ENCODE measurements around the gene RNASEH1. TPM values are rescaled to one million over a fixed set of nuclear protein-coding genes. Genes with fewer than 3 reads are reported as not detected.

The RNASEH1 gene
- total and polyA plus RNA-seq, 3 experiments from 2014 or later, result 34.4 to 38.1 (median 36.5) TPM

DNA sequence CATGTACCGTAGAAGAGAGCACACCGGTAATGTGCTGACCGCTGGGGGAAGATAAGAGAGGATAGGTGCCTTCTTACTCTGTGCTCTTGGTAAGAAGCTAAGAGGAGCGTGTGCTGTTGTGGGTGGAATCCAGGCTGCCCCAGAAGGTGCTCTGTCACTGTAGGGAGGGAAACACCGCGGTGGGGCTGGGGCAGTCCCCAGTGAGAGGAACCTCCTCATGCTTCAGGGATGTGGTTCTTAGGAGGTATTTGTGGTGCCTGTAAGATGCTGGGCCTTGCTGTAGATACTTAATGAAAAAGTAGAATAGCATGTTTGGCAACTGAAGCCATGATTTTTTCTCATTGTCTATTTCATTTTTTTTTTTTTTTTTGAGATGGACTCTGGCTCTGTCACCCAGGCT is 37.9 kb upstream of the RNASEH1 start:
- no peak overlapping the region for H3K27ac Mint-ChIP-seq
- Histone ChIP-seq H3K27ac (ENCODE audit: low read depth, low read length) (no peak overlapping the region), H3K27me3 (ENCODE audit: insufficient read depth, low read length, poor library complexity, severe bottlenecking) (no peaks in the 10 kb centered on the region), H3K4me3 (ENCODE audit: low read length) (no peak overlapping the region), H3K9me3 (ENCODE audit: low read length) (no peaks in the 10 kb centered on the region), H3K36me3 (ENCODE audit: insufficient read depth, low read length) (no peaks in the 10 kb centered on the region), H3K4me1 (ENCODE audit: insufficient read depth, low read length) (no peaks in the 10 kb centered on the region)
- H3K9me3 Mint-ChIP-seq, result no peaks in the 10 kb centered on the region
- no peak overlapping the region for H3K4me3 Mint-ChIP-seq
- no peaks in the 10 kb centered on the region for H3K36me3 Mint-ChIP-seq
- H3K4me1 Mint-ChIP-seq, result peaks cover 0 to 3% (median 0%) of the 10 kb centered on the region in 3 donors
- POLR2A ChIA-PET, result no interaction called here
- DNase-seq, result no peak
- peaks cover 0 to 3% of the 10 kb centered on the region in 2 donors for H3K27me3 Mint-ChIP-seq
- CTCF ChIA-PET, result no interaction called here

DNA sequence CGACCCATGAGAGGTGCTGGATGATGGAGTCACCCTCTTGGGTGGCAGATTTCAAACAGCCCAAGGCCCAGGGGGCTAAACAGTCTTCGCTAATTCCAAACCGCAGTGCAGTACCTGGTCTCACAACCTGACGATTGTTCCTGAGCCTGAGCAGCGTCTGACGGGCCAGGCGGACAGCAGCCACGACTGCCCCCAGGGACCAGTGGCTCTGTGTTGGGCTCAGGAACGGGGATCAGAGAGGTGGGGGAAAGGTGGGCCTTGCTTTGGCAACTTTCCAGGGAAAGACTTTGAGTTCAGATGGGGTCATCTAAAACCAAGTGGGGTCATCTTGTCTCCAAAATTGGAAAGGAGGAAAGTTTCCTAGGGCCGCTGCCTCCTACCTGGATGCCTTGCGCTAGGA is 37.3 kb upstream of the RNASEH1 start:
- Mint-ChIP-seq H3K4me1 (peaks cover 0 to 3% (median 0%) of the 10 kb centered on the region in 3 donors), H3K9me3 (no peaks in the 10 kb centered on the region), H3K36me3 (no peaks in the 10 kb centered on the region), H3K27ac (no peak overlapping the region), H3K27me3 (peaks cover 0 to 3% of the 10 kb centered on the region in 2 donors), H3K4me3 (no peak overlapping the region)
- H3K27ac ChIP-seq (ENCODE audit: low read depth, low read length), result no peak overlapping the region
- no peak for DNase-seq
- ChIA-PET CTCF (no interaction called here), POLR2A (no interaction called here)
- no peaks in the 10 kb centered on the region for H3K4me1 ChIP-seq (ENCODE audit: insufficient read depth, low read length)
- H3K9me3 ChIP-seq (ENCODE audit: low read length), result no peaks in the 10 kb centered on the region
- no peak overlapping the region for H3K4me3 ChIP-seq (ENCODE audit: low read length)
- H3K27me3 ChIP-seq (ENCODE audit: insufficient read depth, low read length, poor library complexity, severe bottlenecking), result no peaks in the 10 kb centered on the region
- H3K36me3 ChIP-seq (ENCODE audit: insufficient read depth, low read length), result no peaks in the 10 kb centered on the region

DNA sequence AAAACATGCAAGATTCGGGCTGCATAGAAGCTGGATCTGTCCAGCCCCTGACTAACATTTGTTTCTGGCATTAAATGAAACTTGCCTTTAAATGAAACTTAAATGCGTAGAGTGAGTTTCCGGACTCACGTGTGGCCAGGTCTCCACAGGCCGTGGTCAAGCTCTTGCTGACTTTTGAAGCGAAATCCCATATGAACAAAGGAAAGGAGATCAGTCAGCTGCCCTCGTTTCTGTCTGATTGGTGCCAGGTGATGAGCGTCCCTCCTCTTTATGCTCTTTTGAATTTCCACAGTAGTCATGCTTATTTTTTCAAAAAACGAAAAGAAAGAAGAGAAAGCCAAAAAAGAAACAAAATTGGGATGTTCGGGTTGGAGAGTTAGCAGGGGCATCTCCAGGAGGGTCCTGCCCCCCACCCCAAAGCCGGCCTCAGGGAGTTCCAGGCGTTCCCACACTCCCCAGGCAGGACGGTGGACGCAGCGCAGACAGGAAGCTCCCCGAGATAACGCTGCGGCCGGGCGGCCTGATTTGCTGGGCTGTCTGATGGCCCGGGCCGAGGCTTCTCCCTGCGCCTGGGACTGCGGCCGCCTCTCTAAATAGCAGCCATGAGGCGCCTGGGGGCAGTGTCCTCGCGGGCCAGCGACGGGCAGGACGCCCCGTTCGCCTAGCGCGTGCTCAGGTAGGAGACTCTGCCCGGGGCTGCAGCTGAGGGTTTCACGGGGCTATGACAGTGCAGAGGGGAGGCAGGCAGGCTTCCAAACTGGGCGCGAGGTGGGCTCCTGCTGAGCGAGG is 36.6 kb upstream of the RNASEH1 start, which contains the start of gene COLEC11:
Gene COLEC11 (plus strand): TSS at position 620 of the 789 bp plus-strand sequence. CDS start 9,229 bp downstream, outside the sequence.
- H3K27me3 Mint-ChIP-seq, result peaks cover 0 to 3% of the 10 kb centered on the region in 2 donors
- no peaks in the 10 kb centered on the region for H3K27me3 ChIP-seq (ENCODE audit: insufficient read depth, low read length, poor library complexity, severe bottlenecking)
- H3K9me3 Mint-ChIP-seq, result no peaks in the 10 kb centered on the region
- H3K4me1 ChIP-seq (ENCODE audit: insufficient read depth, low read length), result no peaks in the 10 kb centered on the region
- POLR2A ChIA-PET, result no interaction called here
- peaks cover 0 to 2% (median 0%) of the 10 kb centered on the region in 3 donors for H3K36me3 Mint-ChIP-seq
- no peaks in the 10 kb centered on the region for H3K36me3 ChIP-seq (ENCODE audit: insufficient read depth, low read length)
- no peak within 1 kb of the TSS for H3K4me3 ChIP-seq (ENCODE audit: low read length)
- H3K4me3 Mint-ChIP-seq, result no peak within 1 kb of the TSS
- no peaks in the 10 kb centered on the region for H3K9me3 ChIP-seq (ENCODE audit: low read length)
- CTCF ChIA-PET, result no interaction called here
- DNase-seq, result no peak
- peaks cover 0 to 3% (median 1%) of the 10 kb centered on the region in 3 donors for H3K4me1 Mint-ChIP-seq
- no peak within 1 kb of the TSS for H3K27ac Mint-ChIP-seq
- no peak within 1 kb of the TSS for H3K27ac ChIP-seq (ENCODE audit: low read depth, low read length)

DNA sequence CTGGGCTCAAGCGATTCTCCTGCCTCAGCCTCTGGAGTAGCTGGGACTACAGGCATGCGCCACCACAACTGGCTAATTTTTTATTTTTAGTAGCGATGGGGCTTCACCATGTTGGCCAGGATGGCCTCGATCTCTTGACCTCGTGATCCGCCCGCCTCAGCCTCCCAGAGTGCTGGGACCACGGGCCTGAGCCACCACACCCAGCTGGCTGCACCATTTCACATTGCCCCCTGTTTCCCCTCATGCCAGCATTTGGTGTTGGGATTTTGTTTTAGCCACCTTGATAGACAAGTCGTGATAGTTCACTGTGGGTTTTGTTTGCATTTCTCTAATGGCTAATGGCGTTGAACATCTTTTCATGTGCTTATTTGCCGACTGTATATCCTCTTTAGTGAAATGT is 31.0 kb upstream of the RNASEH1 start:
- POLR2A ChIA-PET, result no interaction called here
- Mint-ChIP-seq H3K27me3 (no peaks in the 10 kb centered on the region), H3K4me3 (no peak overlapping the region), H3K36me3 (peaks cover 6 to 20% (median 11%) of the 10 kb centered on the region in 3 donors), H3K27ac (no peak overlapping the region), H3K4me1 (peaks cover 0 to 4% (median 0%) of the 10 kb centered on the region in 3 donors), H3K9me3 (no peaks in the 10 kb centered on the region)
- CTCF ChIA-PET, result no interaction called here
- no peak for DNase-seq
- H3K36me3 ChIP-seq (ENCODE audit: insufficient read depth, low read length), result no peaks in the 10 kb centered on the region
- H3K4me3 ChIP-seq (ENCODE audit: low read length), result no peak overlapping the region
- H3K9me3 ChIP-seq (ENCODE audit: low read length), result no peaks in the 10 kb centered on the region
- H3K27me3 ChIP-seq (ENCODE audit: insufficient read depth, low read length, poor library complexity, severe bottlenecking), result no peaks in the 10 kb centered on the region
- H3K27ac ChIP-seq (ENCODE audit: low read depth, low read length), result no peak overlapping the region
- no peaks in the 10 kb centered on the region for H3K4me1 ChIP-seq (ENCODE audit: insufficient read depth, low read length)

DNA sequence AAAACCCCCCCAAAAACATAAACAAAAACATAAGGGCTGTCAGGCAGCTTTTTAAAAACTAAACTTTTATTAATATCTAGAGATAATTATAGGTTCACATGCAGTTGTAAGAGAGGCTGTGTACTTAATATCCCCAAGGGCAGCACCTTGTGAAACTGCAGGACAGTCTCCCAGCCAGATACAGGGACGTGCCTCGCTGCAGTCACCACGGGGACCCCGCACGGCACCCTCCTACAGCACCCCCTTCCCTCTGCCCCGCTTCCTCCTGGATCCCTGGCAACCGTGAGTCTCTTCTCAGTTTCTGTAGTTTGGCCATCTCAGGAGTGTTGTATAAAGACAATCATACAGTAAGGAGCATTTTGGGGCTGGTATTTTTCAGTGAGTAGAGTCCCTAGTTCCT is 30.0 kb upstream of the RNASEH1 start:
- H3K36me3 Mint-ChIP-seq, result peaks cover 6 to 24% (median 13%) of the 10 kb centered on the region in 3 donors
- no peaks in the 10 kb centered on the region for H3K9me3 ChIP-seq (ENCODE audit: low read length)
- H3K36me3 ChIP-seq (ENCODE audit: insufficient read depth, low read length), result no peaks in the 10 kb centered on the region
- CTCF ChIA-PET, result no interaction called here
- peak overlapping the region in 1 of 8 donors; percentile 52 for H3K27ac Mint-ChIP-seq
- H3K4me3 ChIP-seq (ENCODE audit: low read length), result no peak overlapping the region
- no peaks in the 10 kb centered on the region for H3K9me3 Mint-ChIP-seq
- H3K4me1 Mint-ChIP-seq, result peaks cover 0 to 4% (median 0%) of the 10 kb centered on the region in 3 donors
- no peak for DNase-seq
- no peaks in the 10 kb centered on the region for H3K27me3 ChIP-seq (ENCODE audit: insufficient read depth, low read length, poor library complexity, severe bottlenecking)
- H3K27ac ChIP-seq (ENCODE audit: low read depth, low read length), result no peak overlapping the region
- H3K4me3 Mint-ChIP-seq, result no peak overlapping the region
- no peaks in the 10 kb centered on the region for H3K27me3 Mint-ChIP-seq
- H3K4me1 ChIP-seq (ENCODE audit: insufficient read depth, low read length), result no peaks in the 10 kb centered on the region
- POLR2A ChIA-PET, result interaction anchor here (0.7 kb wide), 1 partner anchor 13 kb away, joined by 4 read pairs; no protein-coding TSS in a partner anchor

DNA sequence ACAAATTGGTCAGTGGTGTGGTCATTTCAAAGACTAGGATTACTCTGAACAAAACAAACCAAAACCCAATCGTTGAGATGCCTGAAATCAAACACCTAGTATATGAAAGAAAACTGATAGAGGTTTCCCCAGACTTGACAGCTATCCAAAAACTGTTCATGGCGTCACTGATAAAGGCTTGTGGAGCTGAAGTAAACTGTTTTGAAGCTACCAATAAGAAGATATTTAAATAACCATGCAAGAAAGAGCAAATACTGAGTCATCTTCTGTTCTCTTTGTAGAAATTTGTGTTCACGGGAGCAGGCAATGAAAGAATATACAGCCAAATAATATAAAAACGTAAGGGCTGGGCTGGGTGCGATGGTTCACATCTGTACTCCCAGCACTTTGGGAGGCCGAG is 29.3 kb upstream of the RNASEH1 start:
- Mint-ChIP-seq H3K27ac (no peak overlapping the region), H3K27me3 (no peaks in the 10 kb centered on the region), H3K4me3 (no peak overlapping the region), H3K9me3 (no peaks in the 10 kb centered on the region), H3K36me3 (peaks cover 6 to 31% (median 14%) of the 10 kb centered on the region in 3 donors), H3K4me1 (peaks cover 0 to 4% (median 0%) of the 10 kb centered on the region in 3 donors)
- Histone ChIP-seq H3K4me3 (ENCODE audit: low read length) (no peak overlapping the region), H3K4me1 (ENCODE audit: insufficient read depth, low read length) (no peaks in the 10 kb centered on the region), H3K27me3 (ENCODE audit: insufficient read depth, low read length, poor library complexity, severe bottlenecking) (no peaks in the 10 kb centered on the region), H3K27ac (ENCODE audit: low read depth, low read length) (no peak overlapping the region), H3K9me3 (ENCODE audit: low read length) (no peaks in the 10 kb centered on the region), H3K36me3 (ENCODE audit: insufficient read depth, low read length) (peaks cover 5% of the 10 kb centered on the region)
- ChIA-PET POLR2A (no interaction called here), CTCF (no interaction called here)
- DNase-seq, result no peak

DNA sequence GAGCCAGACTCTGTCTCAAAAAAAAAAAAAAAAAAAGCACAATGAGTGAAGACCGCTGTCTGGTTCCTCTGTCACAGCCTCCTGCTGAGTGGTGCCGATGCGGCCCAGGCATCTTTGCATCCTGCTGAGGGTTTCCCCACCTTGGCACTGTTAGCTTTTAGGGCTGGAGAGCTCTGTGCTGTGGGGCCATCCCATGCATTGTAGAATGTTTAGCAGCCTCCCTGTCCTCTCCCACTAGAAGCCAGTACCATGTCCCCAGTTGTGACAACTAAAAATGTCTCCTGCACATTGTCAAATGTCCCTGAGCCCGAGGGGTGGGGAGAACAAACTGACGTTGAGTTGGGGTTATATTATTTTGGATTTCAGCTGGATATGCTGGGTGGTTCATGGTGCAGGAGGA is 28.9 kb upstream of the RNASEH1 start:
- H3K9me3 ChIP-seq (ENCODE audit: low read length), result no peaks in the 10 kb centered on the region
- H3K4me1 ChIP-seq (ENCODE audit: insufficient read depth, low read length), result no peaks in the 10 kb centered on the region
- ChIA-PET POLR2A (no interaction called here), CTCF (no interaction called here)
- no peak overlapping the region for H3K27ac Mint-ChIP-seq
- peaks cover 0 to 4% (median 0%) of the 10 kb centered on the region in 3 donors for H3K4me1 Mint-ChIP-seq
- no peak overlapping the region for H3K27ac ChIP-seq (ENCODE audit: low read depth, low read length)
- H3K27me3 ChIP-seq (ENCODE audit: insufficient read depth, low read length, poor library complexity, severe bottlenecking), result no peaks in the 10 kb centered on the region
- no peaks in the 10 kb centered on the region for H3K9me3 Mint-ChIP-seq
- DNase-seq, result no peak
- H3K36me3 ChIP-seq (ENCODE audit: insufficient read depth, low read length), result peaks cover 6% of the 10 kb centered on the region
- H3K36me3 Mint-ChIP-seq, result peaks cover 6 to 32% (median 14%) of the 10 kb centered on the region in 3 donors
- no peak overlapping the region for H3K4me3 ChIP-seq (ENCODE audit: low read length)
- H3K4me3 Mint-ChIP-seq, result no peak overlapping the region
- no peaks in the 10 kb centered on the region for H3K27me3 Mint-ChIP-seq

DNA sequence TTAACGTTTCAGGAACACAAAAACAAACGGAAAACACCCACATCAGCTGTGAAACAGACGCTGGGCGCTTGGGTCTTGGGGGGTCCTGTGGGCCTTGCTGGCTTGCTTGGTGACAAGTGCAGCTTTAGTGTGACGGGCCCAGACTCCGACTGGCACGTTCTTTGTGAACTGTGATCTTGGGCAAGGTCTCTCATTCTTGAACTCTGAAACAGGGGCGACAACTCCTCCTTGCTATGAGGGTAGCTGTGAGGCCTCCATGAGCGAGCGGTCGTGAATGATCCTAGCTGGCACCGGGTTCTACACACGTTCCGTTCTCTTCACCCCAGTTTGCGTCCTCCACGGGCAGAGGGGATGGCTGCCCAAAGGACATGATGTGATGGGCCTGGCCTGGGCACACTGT is 28.1 kb upstream of the RNASEH1 start:
- CTCF ChIA-PET, result no interaction called here
- no peak overlapping the region for H3K4me3 ChIP-seq (ENCODE audit: low read length)
- no peak overlapping the region for H3K27ac ChIP-seq (ENCODE audit: low read depth, low read length)
- Mint-ChIP-seq H3K27me3 (no peaks in the 10 kb centered on the region), H3K4me1 (peaks cover 4 to 7% (median 6%) of the 10 kb centered on the region in 3 donors), H3K36me3 (peaks cover 6 to 40% (median 16%) of the 10 kb centered on the region in 3 donors), H3K27ac (no peak overlapping the region), H3K9me3 (no peaks in the 10 kb centered on the region), H3K4me3 (no peak overlapping the region)
- POLR2A ChIA-PET, result no interaction called here
- H3K9me3 ChIP-seq (ENCODE audit: low read length), result no peaks in the 10 kb centered on the region
- no peak for DNase-seq
- H3K36me3 ChIP-seq (ENCODE audit: insufficient read depth, low read length), result peaks cover 14% of the 10 kb centered on the region
- H3K4me1 ChIP-seq (ENCODE audit: insufficient read depth, low read length), result no peaks in the 10 kb centered on the region
- H3K27me3 ChIP-seq (ENCODE audit: insufficient read depth, low read length, poor library complexity, severe bottlenecking), result no peaks in the 10 kb centered on the region

Data from CD8-positive, alpha-beta memory T cell (primary cell).